Left cardiac atrium (tissue), 4 donors: ENCODE results near the gene PSAPL1. TPM values are rescaled to one million over a fixed set of nuclear protein-coding genes. Genes with fewer than 3 reads are reported as not detected.
A peak's percentile ranks its signal among the peaks of the same experiment; 100 is the strongest.
"Not testable (repeated sequence)": the region's sequence is repeated elsewhere in the genome, so short reads cannot be mapped to it uniquely, and the experiment has no call there.

Experiments
- ATAC-seq, 2 donors: fragments of 200-7000 bp; cut with Tn5 transposase; one replicate each; pipeline ENCODE4 v1.9.1; 2020; ENCODE audit warnings: mild to moderate bottlenecking in 2 of 2, moderate library complexity in 2 of 2
- DNase-seq: peaks from one replicate; pipeline ENCODE4 v3.0.0-alpha.2; 2020
- intact Hi-C, 2 donors: fragments of 100-400 bp; cut with DNase I; formaldehyde crosslinking; loops; one replicate each; pipeline versions ENCODE4 v1.14.1 to v1.15.1; 2022 to 2023
- total RNA-seq, 2 donors: library from RNA; stranded (reverse); fragmentation: NEBNext Ultra II Directional; extraction: Animal tissue kit (Norgen Biotek cat#: 25700); gene quantifications; one replicate each; pipeline ENCODE4 v1.2.1, GENCODE V29; 2021
- donor health status: DM: no; HTN: yes; CAD: no.
- donor health status: DM: no; HTN: yes; CAD: no; lungs with severe emphysema.
- donor health status: DM: yes; HTN: yes; CAD: no.
- donor health status: Dilated cardiomyopathy.

The PSAPL1 gene
- total RNA-seq, 2 donors from 2014 or later: not detected

- intact Hi-C loops: loop anchor here in 1 of 2 donors (5.0 kb wide), 1 partner anchor 256 kb away; no protein-coding TSS in a partner anchor
- no peak for ATAC-seq
- DNase-seq: no peak
Measured at GRCh38 chr4:7461230-7461629, 26.5 kb upstream of the PSAPL1 start.

GRCh38 chr4:7460566-7460965 lies 25.8 kb upstream of the PSAPL1 start:
- intact Hi-C loops: loop anchor here in 1 of 2 donors (5.0 kb wide), 1 partner anchor 257 kb away; no protein-coding TSS in a partner anchor
- DNase-seq (no peak), ATAC-seq (no peak)

GRCh38 chr4:7459471-7459870 lies 24.7 kb upstream of the PSAPL1 start:
- ATAC-seq: no peak
- no peak for DNase-seq
- intact Hi-C loops: no loop called here

- DNase-seq (no peak), ATAC-seq (no peak)
- intact Hi-C loops: no loop called here
Measured at GRCh38 chr4:7458477-7458876, 23.7 kb upstream of the PSAPL1 start.

- ATAC-seq (no peak), DNase-seq (no peak)
- intact Hi-C loops: no loop called here
Measured at GRCh38 chr4:7458066-7458425, 23.3 kb upstream of the PSAPL1 start.

GRCh38 chr4:7457201-7458065 lies 22.7 kb upstream of the PSAPL1 start:
- DNase-seq (no peak), ATAC-seq (no peak)
- intact Hi-C loops: no loop called here

- intact Hi-C loops: not testable (repeated sequence)
Measured at GRCh38 chr4:7452802-7453201, 18.1 kb upstream of the PSAPL1 start.

GRCh38 chr4:7451800-7452199 lies 17.1 kb upstream of the PSAPL1 start:
- no peak for DNase-seq
- intact Hi-C loops: no loop called here
- ATAC-seq: peak in 1 of 2 donors; percentile 12

More at GRCh38 chr4:7452802-7453201, 18.1 kb upstream of the PSAPL1 start:
- DNase-seq, ATAC-seq: not testable (repeated sequence)

- DNase-seq: no peak
Measured at GRCh38 chr4:7451434-7451789, 16.7 kb upstream of the PSAPL1 start.

GRCh38 chr4:7450775-7451433 lies 16.2 kb upstream of the PSAPL1 start:
- DNase-seq (no peak), ATAC-seq (no peak)
- intact Hi-C loops: no loop called here

More at GRCh38 chr4:7451434-7451789, 16.7 kb upstream of the PSAPL1 start:
- intact Hi-C loops: no loop called here
- ATAC-seq: peak in 1 of 2 donors; percentile 15

- ATAC-seq: no peak
- no peak for DNase-seq
- intact Hi-C loops: no loop called here
Measured at GRCh38 chr4:7448036-7448435, 13.3 kb upstream of the PSAPL1 start.

GRCh38 chr4:7447236-7447635 lies 12.5 kb upstream of the PSAPL1 start:
- DNase-seq (no peak), ATAC-seq (no peak)
- intact Hi-C loops: no loop called here

GRCh38 chr4:7444731-7445130 lies 10.0 kb upstream of the PSAPL1 start:
- DNase-seq: no peak
- no peak for ATAC-seq
- intact Hi-C loops: no loop called here

- ATAC-seq: no peak
- DNase-seq: no peak
- intact Hi-C loops: no loop called here
Measured at GRCh38 chr4:7444314-7444713, 9.6 kb upstream of the PSAPL1 start.

GRCh38 chr4:7442574-7443162 lies 7.9 kb upstream of the PSAPL1 start:
- no peak for ATAC-seq
- no peak for DNase-seq
- intact Hi-C loops: no loop called here

- intact Hi-C loops: no loop called here
- ATAC-seq (no peak), DNase-seq (no peak)
Measured at GRCh38 chr4:7441201-7441600, 6.5 kb upstream of the PSAPL1 start.

- ATAC-seq: no peak
- no peak for DNase-seq
- intact Hi-C loops: no loop called here
Measured at GRCh38 chr4:7439699-7440098, 5.0 kb upstream of the PSAPL1 start.

GRCh38 chr4:7436256-7436655 lies 1.5 kb upstream of the PSAPL1 start:
- no peak for ATAC-seq
- intact Hi-C loops: no loop called here
- DNase-seq: no peak

- DNase-seq (no peak), ATAC-seq (peak; percentile 21 to 81)
- intact Hi-C loops: no loop called here
Measured at GRCh38 chr4:7435471-7436061, 836 bp upstream of the PSAPL1 start.
